ENCODE data around the gene SLC2A9.

DNA sequence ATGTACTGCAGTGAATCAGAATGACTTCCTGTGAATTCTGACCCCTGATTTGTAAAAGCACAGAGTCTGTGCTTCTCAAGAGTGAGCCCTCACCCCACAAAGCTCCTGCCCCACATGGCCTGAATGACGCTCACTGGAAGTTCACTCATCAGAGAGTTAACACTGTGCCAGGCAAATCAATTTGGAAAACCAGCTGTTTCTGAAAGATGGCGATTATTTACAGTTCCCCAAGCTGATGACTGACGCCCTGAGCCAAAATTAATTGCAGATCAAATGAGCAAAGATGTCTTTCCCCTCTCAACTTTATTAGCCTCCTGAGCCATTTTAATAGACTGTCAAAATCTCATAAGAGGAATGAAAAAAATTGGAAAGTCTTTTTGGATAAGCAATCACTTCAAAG is 118.0 kb downstream of the SLC2A9 start:
- TF ChIP-seq CTCF (IDR thresholded peaks at IDR 0.05; ENCODE audit: low read depth, low read length) = no peak
- no peak for TF ChIP-seq EZH2phosphoT487 (IDR thresholded peaks at IDR 0.05; ENCODE audit: low read depth)

Data from OCI-LY3 (cell line).